ENCODE measurements around the gene TRMT10B. TPM values are rescaled to one million over a fixed set of nuclear protein-coding genes. Genes with fewer than 3 reads are reported as not detected.

TRMT10B gene
- total RNA-seq, 1 donor from 2014 or later, result 4.2 TPM

- no peak overlapping the region for H3K27ac Mint-ChIP-seq (ENCODE audit: unreplicated experiment)
- no peak overlapping the region for H3K9ac ChIP-seq (ENCODE audit: low read length)
- no peak overlapping the region for H3K27ac ChIP-seq (ENCODE audit: low read depth, low read length)
- H2AFZ ChIP-seq (ENCODE audit: low read depth, low read length), result no peak overlapping the region
- peaks cover 36% of the 10 kb centered on the region for H3K27me3 ChIP-seq (ENCODE audit: insufficient read depth, low read length)
- TF ChIP-seq EZH2 (IDR thresholded peaks at IDR 0.05; ENCODE audit: insufficient read depth, low read length) (no peak), CTCF (IDR thresholded peaks at IDR 0.05; ENCODE audit: insufficient read depth, low read depth, low read length) (no peak)
- no peak for DNase-seq (ENCODE audit: low read depth)
- peaks cover 38% of the 10 kb centered on the region for H3K27me3 Mint-ChIP-seq (ENCODE audit: low read depth, unreplicated experiment)
- H3K79me2 ChIP-seq (ENCODE audit: insufficient read depth, low read length), result no peaks in the 10 kb centered on the region
- H3K9me3 Mint-ChIP-seq (ENCODE audit: unreplicated experiment), result no peaks in the 10 kb centered on the region
- H3K4me1 ChIP-seq (ENCODE audit: insufficient read depth, low read length), result no peaks in the 10 kb centered on the region
- no peak overlapping the region for H3K4me3 ChIP-seq (ENCODE audit: insufficient read depth, low read depth, low read length)
- no peaks in the 10 kb centered on the region for H3K9me3 ChIP-seq (ENCODE audit: insufficient read depth, low read depth, low read length)
- H3K4me3 Mint-ChIP-seq (ENCODE audit: unreplicated experiment), result no peak overlapping the region
- H3K4me1 Mint-ChIP-seq (ENCODE audit: low read depth, unreplicated experiment), result peaks cover 12% of the 10 kb centered on the region
- no peaks in the 10 kb centered on the region for H4K20me1 ChIP-seq (ENCODE audit: insufficient read depth, low read length)
- H3K4me2 ChIP-seq (ENCODE audit: low read length), result no peak overlapping the region
- H3K36me3 Mint-ChIP-seq (ENCODE audit: low read depth, unreplicated experiment), result no peaks in the 10 kb centered on the region
- FAIRE-seq, result no peak
- no peaks in the 10 kb centered on the region for H3K36me3 ChIP-seq (ENCODE audit: insufficient read depth, low read length)
Observed at GRCh38 chr9:37707748-37708147, 45.9 kb upstream of the TRMT10B start.

- no peak overlapping the region for H3K4me3 Mint-ChIP-seq (ENCODE audit: unreplicated experiment)
- no peaks in the 10 kb centered on the region for H3K79me2 ChIP-seq (ENCODE audit: insufficient read depth, low read length)
- no peaks in the 10 kb centered on the region for H4K20me1 ChIP-seq (ENCODE audit: insufficient read depth, low read length)
- H3K9me3 ChIP-seq (ENCODE audit: insufficient read depth, low read depth, low read length), result no peaks in the 10 kb centered on the region
- H3K9ac ChIP-seq (ENCODE audit: low read length), result no peak overlapping the region
- H3K4me2 ChIP-seq (ENCODE audit: low read length), result no peak overlapping the region
- no peaks in the 10 kb centered on the region for H3K36me3 Mint-ChIP-seq (ENCODE audit: low read depth, unreplicated experiment)
- TF ChIP-seq EZH2 (IDR thresholded peaks at IDR 0.05; ENCODE audit: insufficient read depth, low read length) (no peak), CTCF (IDR thresholded peaks at IDR 0.05; ENCODE audit: insufficient read depth, low read depth, low read length) (no peak)
- no peak overlapping the region for H3K27ac Mint-ChIP-seq (ENCODE audit: unreplicated experiment)
- DNase-seq (ENCODE audit: low read depth) (no peak), FAIRE-seq (no peak)
- H3K4me1 Mint-ChIP-seq (ENCODE audit: low read depth, unreplicated experiment), result peaks cover 12% of the 10 kb centered on the region
- H3K4me1 ChIP-seq (ENCODE audit: insufficient read depth, low read length), result no peaks in the 10 kb centered on the region
- no peak overlapping the region for H3K4me3 ChIP-seq (ENCODE audit: insufficient read depth, low read depth, low read length)
- no peaks in the 10 kb centered on the region for H3K9me3 Mint-ChIP-seq (ENCODE audit: unreplicated experiment)
- H2AFZ ChIP-seq (ENCODE audit: low read depth, low read length), result no peak overlapping the region
- no peaks in the 10 kb centered on the region for H3K36me3 ChIP-seq (ENCODE audit: insufficient read depth, low read length)
- H3K27me3 ChIP-seq (ENCODE audit: insufficient read depth, low read length), result peaks cover 33% of the 10 kb centered on the region
- H3K27ac ChIP-seq (ENCODE audit: low read depth, low read length), result no peak overlapping the region
- peaks cover 34% of the 10 kb centered on the region for H3K27me3 Mint-ChIP-seq (ENCODE audit: low read depth, unreplicated experiment)
Observed at GRCh38 chr9:37710046-37710445, 43.6 kb upstream of the TRMT10B start.

GRCh38 chr9:37715260-37715659 is 38.3 kb upstream of the TRMT10B start:
- no peaks in the 10 kb centered on the region for H3K4me1 ChIP-seq (ENCODE audit: insufficient read depth, low read length)
- no peak overlapping the region for H3K4me3 Mint-ChIP-seq (ENCODE audit: unreplicated experiment)
- FAIRE-seq (no peak), DNase-seq (ENCODE audit: low read depth) (no peak)
- no peak overlapping the region for H3K4me3 ChIP-seq (ENCODE audit: insufficient read depth, low read depth, low read length)
- no peaks in the 10 kb centered on the region for H3K36me3 ChIP-seq (ENCODE audit: insufficient read depth, low read length)
- H3K79me2 ChIP-seq (ENCODE audit: insufficient read depth, low read length), result no peaks in the 10 kb centered on the region
- H3K4me1 Mint-ChIP-seq (ENCODE audit: low read depth, unreplicated experiment), result no peaks in the 10 kb centered on the region
- peaks cover 4% of the 10 kb centered on the region for H3K27me3 Mint-ChIP-seq (ENCODE audit: low read depth, unreplicated experiment)
- no peak for TF ChIP-seq EZH2 (IDR thresholded peaks at IDR 0.05; ENCODE audit: insufficient read depth, low read length)
- TF ChIP-seq CTCF (IDR thresholded peaks at IDR 0.05; ENCODE audit: insufficient read depth, low read depth, low read length), result no peak
- no peaks in the 10 kb centered on the region for H3K36me3 Mint-ChIP-seq (ENCODE audit: low read depth, unreplicated experiment)
- no peaks in the 10 kb centered on the region for H3K9me3 Mint-ChIP-seq (ENCODE audit: unreplicated experiment)
- H2AFZ ChIP-seq (ENCODE audit: low read depth, low read length), result no peak overlapping the region
- H3K27ac ChIP-seq (ENCODE audit: low read depth, low read length), result no peak overlapping the region
- H3K27me3 ChIP-seq (ENCODE audit: insufficient read depth, low read length), result peaks cover 15% of the 10 kb centered on the region
- H4K20me1 ChIP-seq (ENCODE audit: insufficient read depth, low read length), result no peaks in the 10 kb centered on the region
- H3K9ac ChIP-seq (ENCODE audit: low read length), result no peak overlapping the region
- no peak overlapping the region for H3K27ac Mint-ChIP-seq (ENCODE audit: unreplicated experiment)
- no peaks in the 10 kb centered on the region for H3K9me3 ChIP-seq (ENCODE audit: insufficient read depth, low read depth, low read length)
- H3K4me2 ChIP-seq (ENCODE audit: low read length), result no peak overlapping the region
